ENCODE measurements around the gene TMEM19.
"Not testable (repeated sequence)": the region's sequence is repeated elsewhere in the genome, so short reads cannot be mapped to it uniquely, and the experiment has no call there.

Gene TMEM19

DNA sequence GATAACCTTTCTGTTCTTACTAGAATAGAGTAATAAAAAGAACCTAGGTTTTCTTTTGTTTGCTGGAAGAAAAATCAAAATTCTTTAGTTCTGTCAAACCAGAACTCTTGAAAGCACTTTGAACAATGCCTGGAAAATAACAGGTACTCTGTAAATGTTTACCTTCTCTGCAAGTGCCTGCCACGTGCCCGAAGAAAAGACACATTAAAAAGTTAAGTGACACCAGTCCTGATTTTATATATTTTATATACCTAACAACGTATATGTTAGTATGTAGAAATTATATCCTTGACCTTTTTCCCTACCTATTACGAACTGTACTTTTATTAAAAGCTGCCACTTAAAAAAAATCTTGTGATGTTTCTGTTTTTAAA lies 20.8 kb upstream of the TMEM19 start:
- Histone ChIP-seq H3K9me3 (ENCODE audit: control insufficient read depth, insufficient read depth, low read length) (no peaks in the 10 kb centered on the region), H3K9ac (ENCODE audit: low read depth, low read length) (peak overlapping the region; percentile 92), H3K27me3 (ENCODE audit: control insufficient read depth, insufficient read depth, low read length) (no peaks in the 10 kb centered on the region), H3K4me1 (ENCODE audit: control insufficient read depth, insufficient read depth, low read length) (peaks cover 11% of the 10 kb centered on the region), H3K27ac (ENCODE audit: low read depth, low read length) (no peak overlapping the region), H3K4me3 (ENCODE audit: low read depth, low read length) (peak overlapping the region; percentile 87), H3K36me3 (ENCODE audit: control insufficient read depth, insufficient read depth, low read length) (peaks cover 3% of the 10 kb centered on the region)

DNA sequence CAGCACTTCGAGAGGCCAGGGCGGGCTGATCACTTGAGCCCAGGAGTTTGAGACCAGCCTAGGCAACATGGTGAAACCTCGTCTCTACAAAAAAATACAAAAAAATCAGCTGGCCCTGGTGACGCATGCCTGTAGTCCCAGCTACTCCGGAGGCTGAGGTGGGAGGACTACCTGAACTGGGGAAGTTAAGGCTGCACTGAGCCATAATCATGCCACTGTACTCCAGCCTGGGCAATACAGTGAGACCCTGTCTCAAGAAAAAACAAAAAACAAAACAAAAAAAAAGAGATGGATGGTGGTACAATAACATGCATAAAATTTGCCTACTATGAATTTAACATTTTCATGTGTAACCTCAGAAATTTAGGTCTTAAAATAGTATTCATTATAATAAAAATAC lies 19.6 kb upstream of the TMEM19 start:
- no peaks in the 10 kb centered on the region for H3K36me3 ChIP-seq (ENCODE audit: control insufficient read depth, insufficient read depth, low read length)
- H3K27me3 ChIP-seq (ENCODE audit: control insufficient read depth, insufficient read depth, low read length) = no peaks in the 10 kb centered on the region
- H3K4me1 ChIP-seq (ENCODE audit: control insufficient read depth, insufficient read depth, low read length) = peaks cover 11% of the 10 kb centered on the region
- no peak overlapping the region for H3K4me3 ChIP-seq (ENCODE audit: low read depth, low read length)
- H3K9ac ChIP-seq (ENCODE audit: low read depth, low read length) = no peak overlapping the region
- H3K27ac ChIP-seq (ENCODE audit: low read depth, low read length) = no peak overlapping the region
- H3K9me3 ChIP-seq (ENCODE audit: control insufficient read depth, insufficient read depth, low read length) = no peaks in the 10 kb centered on the region

DNA sequence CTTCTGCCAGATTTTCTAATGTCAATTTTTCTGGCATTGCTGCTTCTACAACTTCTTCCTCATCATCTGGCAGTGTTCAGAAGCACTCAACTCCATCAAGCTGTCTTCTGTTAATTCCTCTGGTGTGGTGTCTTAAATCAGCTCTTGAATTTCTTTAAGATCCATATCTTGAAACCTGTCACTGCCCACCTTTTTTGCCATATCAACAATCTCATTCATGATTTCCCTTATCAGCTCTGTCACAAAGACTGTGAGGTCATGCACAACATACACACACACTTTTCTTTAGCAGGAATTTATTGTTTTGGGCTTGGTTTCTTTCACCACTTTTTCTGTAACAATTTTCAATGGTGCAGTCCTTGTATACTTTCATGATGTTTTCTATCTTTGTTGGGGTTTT lies 14.6 kb upstream of the TMEM19 start:
- H3K27ac ChIP-seq (ENCODE audit: low read depth, low read length) = no peak overlapping the region
- H3K4me1 ChIP-seq (ENCODE audit: control insufficient read depth, insufficient read depth, low read length) = 0 out of 2 replicates have a peak, but pooled peaks cover 5% of the 10 kb centered on the region
- H3K27me3 ChIP-seq (ENCODE audit: control insufficient read depth, insufficient read depth, low read length) = no peaks in the 10 kb centered on the region
- no peaks in the 10 kb centered on the region for H3K9me3 ChIP-seq (ENCODE audit: control insufficient read depth, insufficient read depth, low read length)
- H3K9ac ChIP-seq (ENCODE audit: low read depth, low read length) = no peak overlapping the region
- no peak overlapping the region for H3K4me3 ChIP-seq (ENCODE audit: low read depth, low read length)
- no peaks in the 10 kb centered on the region for H3K36me3 ChIP-seq (ENCODE audit: control insufficient read depth, insufficient read depth, low read length)

DNA sequence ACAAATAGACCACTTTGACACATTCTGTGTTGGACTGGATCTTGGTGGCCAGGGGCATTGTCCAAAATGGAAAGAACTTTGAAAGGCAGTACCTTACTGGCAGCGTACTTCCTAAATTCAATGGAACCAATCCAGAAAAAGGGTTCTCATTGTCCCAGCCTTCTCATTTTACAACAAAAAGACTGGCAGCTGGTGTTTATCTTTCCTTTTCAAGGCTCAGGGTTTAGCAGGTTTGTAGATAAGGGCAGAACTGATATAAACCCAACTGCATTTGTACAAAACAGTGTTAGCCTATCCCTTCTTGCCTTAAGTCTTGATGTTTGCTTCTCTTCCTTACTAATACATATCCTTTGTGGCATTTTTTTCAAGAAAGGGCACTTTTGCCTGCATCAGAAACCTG lies 14.1 kb upstream of the TMEM19 start:
- H3K36me3 ChIP-seq (ENCODE audit: control insufficient read depth, insufficient read depth, low read length) = no peaks in the 10 kb centered on the region
- no peak overlapping the region for H3K4me3 ChIP-seq (ENCODE audit: low read depth, low read length)
- peak overlapping the region; percentile 0 for H3K27ac ChIP-seq (ENCODE audit: low read depth, low read length)
- 0 out of 2 replicates have a peak, but pooled peaks cover 5% of the 10 kb centered on the region for H3K4me1 ChIP-seq (ENCODE audit: control insufficient read depth, insufficient read depth, low read length)
- H3K9ac ChIP-seq (ENCODE audit: low read depth, low read length) = no peak overlapping the region
- H3K9me3 ChIP-seq (ENCODE audit: control insufficient read depth, insufficient read depth, low read length) = no peaks in the 10 kb centered on the region
- H3K27me3 ChIP-seq (ENCODE audit: control insufficient read depth, insufficient read depth, low read length) = no peaks in the 10 kb centered on the region

DNA sequence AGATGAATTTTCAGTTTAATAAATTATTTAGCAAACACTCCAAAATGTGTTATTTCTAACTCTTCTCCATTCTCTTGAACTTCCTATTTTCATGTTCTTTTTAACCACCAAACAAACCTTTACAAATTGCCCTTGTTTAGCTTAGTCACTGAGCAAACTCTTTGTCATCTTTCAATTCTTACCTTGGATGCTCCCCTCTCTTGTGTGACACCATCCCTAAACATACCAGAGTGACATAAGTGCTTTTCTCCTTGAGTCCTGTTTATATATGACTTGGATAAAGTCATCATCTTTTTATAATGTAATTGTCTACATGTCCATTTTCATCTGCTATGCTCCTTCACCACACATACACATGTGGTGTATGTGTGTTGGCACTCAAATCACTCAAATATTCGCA lies 3.4 kb upstream of the TMEM19 start:
- Histone ChIP-seq H3K9ac (ENCODE audit: low read depth, low read length) (no peak overlapping the region), H3K27me3 (ENCODE audit: control insufficient read depth, insufficient read depth, low read length) (no peaks in the 10 kb centered on the region), H3K4me3 (ENCODE audit: low read depth, low read length) (no peak overlapping the region), H3K4me1 (ENCODE audit: control insufficient read depth, insufficient read depth, low read length) (0 out of 2 replicates have a peak, but pooled peaks cover 4% of the 10 kb centered on the region), H3K9me3 (ENCODE audit: control insufficient read depth, insufficient read depth, low read length) (no peaks in the 10 kb centered on the region), H3K27ac (ENCODE audit: low read depth, low read length) (no peak overlapping the region), H3K36me3 (ENCODE audit: control insufficient read depth, insufficient read depth, low read length) (no peaks in the 10 kb centered on the region)

DNA sequence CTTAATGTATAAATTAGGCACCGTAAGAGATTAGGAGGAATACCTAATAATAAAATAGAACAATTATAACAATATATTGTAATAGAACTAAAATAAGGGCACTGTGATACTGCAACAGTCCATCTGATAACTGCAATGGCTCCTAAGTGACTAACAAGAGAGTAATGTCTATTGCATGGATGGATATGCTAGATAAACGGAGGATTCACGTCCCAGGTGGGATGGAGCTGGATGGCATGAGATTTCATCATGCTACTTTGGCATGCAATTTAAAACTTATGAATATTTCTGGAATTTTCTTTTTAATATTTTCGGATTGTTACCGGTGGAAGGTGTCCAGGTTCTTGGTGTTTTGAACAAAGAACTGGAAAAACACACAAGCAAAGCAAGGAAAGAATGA lies 2.2 kb upstream of the TMEM19 start:
- no peak overlapping the region for H3K4me3 ChIP-seq (ENCODE audit: low read depth, low read length)
- no peaks in the 10 kb centered on the region for H3K27me3 ChIP-seq (ENCODE audit: control insufficient read depth, insufficient read depth, low read length)
- no peaks in the 10 kb centered on the region for H3K9me3 ChIP-seq (ENCODE audit: control insufficient read depth, insufficient read depth, low read length)
- no peak overlapping the region for H3K27ac ChIP-seq (ENCODE audit: low read depth, low read length)
- H3K4me1 ChIP-seq (ENCODE audit: control insufficient read depth, insufficient read depth, low read length) = 0 out of 2 replicates have a peak, but pooled peaks cover 9% of the 10 kb centered on the region
- no peaks in the 10 kb centered on the region for H3K36me3 ChIP-seq (ENCODE audit: control insufficient read depth, insufficient read depth, low read length)
- H3K9ac ChIP-seq (ENCODE audit: low read depth, low read length) = no peak overlapping the region

DNA sequence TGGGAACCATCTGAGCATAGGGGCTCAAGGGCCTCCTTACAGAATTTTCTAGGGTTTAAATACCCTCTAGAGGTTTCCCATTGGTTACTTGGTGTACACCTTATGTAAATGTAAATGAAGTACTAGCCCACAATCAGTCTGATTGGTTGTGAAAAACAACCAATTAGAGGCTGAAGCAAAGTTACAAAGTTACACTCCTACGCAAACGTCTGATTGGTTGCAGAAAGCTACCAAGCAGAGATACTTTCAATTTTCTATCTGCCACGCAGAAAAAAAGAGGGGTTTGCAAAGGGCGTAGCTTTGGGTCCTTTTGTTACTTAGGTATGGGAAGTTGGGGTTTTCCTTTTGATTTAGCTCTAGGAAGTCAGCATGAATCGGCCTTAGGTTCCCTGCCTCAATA lies 1.8 kb upstream of the TMEM19 start:
- H3K27me3 ChIP-seq (ENCODE audit: control insufficient read depth, insufficient read depth, low read length) = no peaks in the 10 kb centered on the region
- 0 out of 2 replicates have a peak, but pooled peaks cover 9% of the 10 kb centered on the region for H3K4me1 ChIP-seq (ENCODE audit: control insufficient read depth, insufficient read depth, low read length)
- H3K36me3 ChIP-seq (ENCODE audit: control insufficient read depth, insufficient read depth, low read length) = no peaks in the 10 kb centered on the region
- no peaks in the 10 kb centered on the region for H3K9me3 ChIP-seq (ENCODE audit: control insufficient read depth, insufficient read depth, low read length)
- H3K9ac ChIP-seq (ENCODE audit: low read depth, low read length) = no peak overlapping the region
- H3K27ac ChIP-seq (ENCODE audit: low read depth, low read length) = no peak overlapping the region
- no peak overlapping the region for H3K4me3 ChIP-seq (ENCODE audit: low read depth, low read length)

DNA sequence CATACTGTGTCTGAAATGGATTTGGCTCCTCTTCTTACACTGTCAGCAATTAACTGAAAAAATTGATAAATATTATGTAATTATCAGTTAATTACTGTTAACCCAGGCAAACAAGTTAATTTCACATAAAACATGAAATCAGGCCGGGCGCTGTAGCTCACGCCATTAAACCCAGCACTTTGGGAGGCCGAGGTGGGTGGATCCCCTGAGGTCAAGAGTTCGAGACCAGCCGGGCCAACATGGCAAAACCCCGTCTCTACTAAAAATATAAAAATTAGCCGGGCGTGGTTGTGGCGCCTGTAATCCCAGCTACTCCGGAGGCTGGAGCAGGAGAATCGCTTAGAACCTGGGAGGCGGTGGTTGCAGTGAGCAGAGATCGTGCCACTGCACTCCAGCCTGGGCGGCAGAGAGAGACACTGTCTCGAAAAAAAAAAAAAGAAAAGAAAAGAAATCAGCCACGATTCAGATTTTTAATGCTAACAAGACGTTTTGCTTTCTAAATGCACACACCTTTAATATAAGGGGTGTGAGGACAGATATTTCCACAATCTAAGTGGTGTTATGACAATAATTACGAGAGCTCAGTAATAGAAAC lies 473 bp upstream of the TMEM19 start:
- Histone ChIP-seq H3K4me1 (ENCODE audit: control insufficient read depth, insufficient read depth, low read length) (0 out of 2 replicates have a peak, but pooled peaks cover 9% of the 10 kb centered on the region), H3K27ac (ENCODE audit: low read depth, low read length) (peak overlapping the region; percentile 95), H3K36me3 (ENCODE audit: control insufficient read depth, insufficient read depth, low read length) (no peaks in the 10 kb centered on the region; the same call in 1 of the 2 replicates), H3K9ac (ENCODE audit: low read depth, low read length) (peak overlapping the region; percentile 78), H3K27me3 (ENCODE audit: control insufficient read depth, insufficient read depth, low read length) (no peaks in the 10 kb centered on the region), H3K9me3 (ENCODE audit: control insufficient read depth, insufficient read depth, low read length) (no peaks in the 10 kb centered on the region), H3K4me3 (ENCODE audit: low read depth, low read length) (peak overlapping the region; percentile 97)

DNA sequence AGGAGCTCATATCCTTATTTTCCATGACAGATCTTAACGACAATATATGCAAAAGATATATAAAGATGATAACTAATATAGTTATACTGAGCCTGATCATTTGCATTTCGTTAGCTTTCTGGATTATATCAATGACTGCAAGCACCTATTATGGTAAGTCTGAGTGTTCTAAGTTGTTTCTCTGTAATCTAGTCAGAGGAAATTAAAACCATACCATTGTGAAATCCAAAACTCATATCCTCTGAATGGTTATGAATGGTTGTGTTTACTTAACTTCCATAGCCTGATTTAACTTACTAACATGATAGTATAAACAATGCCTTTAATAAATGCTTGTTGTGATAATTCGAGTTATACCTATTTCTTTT lies 760 bp downstream of the TMEM19 start:
- H3K9me3 ChIP-seq (ENCODE audit: control insufficient read depth, insufficient read depth, low read length) = no peaks in the 10 kb centered on the region
- H3K27ac ChIP-seq (ENCODE audit: low read depth, low read length) = peak overlapping the region; percentile 16
- peak overlapping the region; percentile 97 for H3K4me3 ChIP-seq (ENCODE audit: low read depth, low read length)
- H3K4me1 ChIP-seq (ENCODE audit: control insufficient read depth, insufficient read depth, low read length) = 0 out of 2 replicates have a peak, but pooled peaks cover 9% of the 10 kb centered on the region
- no peaks in the 10 kb centered on the region; the same call in 1 of the 2 replicates for H3K36me3 ChIP-seq (ENCODE audit: control insufficient read depth, insufficient read depth, low read length)
- H3K9ac ChIP-seq (ENCODE audit: low read depth, low read length) = peak overlapping the region; percentile 78; the same call in 1 of the 2 replicates
- H3K27me3 ChIP-seq (ENCODE audit: control insufficient read depth, insufficient read depth, low read length) = no peaks in the 10 kb centered on the region

DNA sequence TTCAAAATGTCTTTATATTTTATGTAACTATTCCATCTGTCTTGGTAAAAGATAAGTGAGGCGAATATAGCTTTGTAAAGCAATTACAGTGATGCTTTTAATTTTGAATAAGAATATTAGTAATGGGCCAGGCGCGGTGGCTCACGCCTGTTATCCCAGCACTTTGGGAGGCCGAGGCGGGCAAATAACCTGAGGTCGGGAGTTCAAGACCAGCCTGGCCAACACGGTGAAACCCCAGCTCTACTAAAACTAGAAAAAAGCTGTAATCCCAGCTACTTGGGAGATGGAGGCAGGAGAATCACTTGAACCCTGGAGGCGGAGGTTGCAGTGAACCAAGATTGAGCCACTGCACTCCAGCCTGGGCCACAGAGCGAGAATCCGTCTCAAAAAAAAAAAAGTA lies 1.3 kb downstream of the TMEM19 start:
- H3K9me3 ChIP-seq (ENCODE audit: control insufficient read depth, insufficient read depth, low read length); H3K4me1 ChIP-seq (ENCODE audit: control insufficient read depth, insufficient read depth, low read length); H3K27me3 ChIP-seq (ENCODE audit: control insufficient read depth, insufficient read depth, low read length); H3K9ac ChIP-seq (ENCODE audit: low read depth, low read length); H3K36me3 ChIP-seq (ENCODE audit: control insufficient read depth, insufficient read depth, low read length); H3K27ac ChIP-seq (ENCODE audit: low read depth, low read length): not testable (repeated sequence)
- peak overlapping the region; percentile 97 for H3K4me3 ChIP-seq (ENCODE audit: low read depth, low read length)

DNA sequence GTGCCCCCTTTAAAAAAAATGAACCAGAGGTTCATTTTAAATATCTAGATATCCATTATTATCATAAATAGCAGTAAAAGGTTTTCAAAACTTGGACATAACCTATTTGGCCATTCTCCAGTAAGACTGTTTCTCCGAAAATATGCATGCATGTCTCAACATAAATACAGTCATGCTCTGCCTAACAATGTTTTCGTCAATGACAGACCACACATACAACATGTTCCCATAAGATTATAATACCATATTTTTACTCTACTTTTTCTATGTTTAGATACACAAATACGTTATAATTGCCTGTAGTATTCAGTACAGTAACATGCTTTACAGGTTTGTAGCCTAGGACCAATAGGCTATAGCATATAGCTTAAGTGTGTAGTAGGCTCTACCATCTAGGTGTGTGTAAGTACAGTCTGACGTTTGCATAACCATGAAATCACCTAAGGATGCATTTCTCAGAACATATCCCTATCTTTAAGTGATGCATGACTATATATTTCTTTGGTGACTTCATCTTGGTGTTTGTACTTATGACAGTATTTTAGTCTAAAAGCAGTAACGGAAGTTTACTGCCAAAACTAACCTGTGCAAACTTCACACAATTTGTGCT lies 3.2 kb downstream of the TMEM19 start:
- Histone ChIP-seq H3K4me1 (ENCODE audit: control insufficient read depth, insufficient read depth, low read length) (0 out of 2 replicates have a peak, but pooled peaks cover 9% of the 10 kb centered on the region), H3K9ac (ENCODE audit: low read depth, low read length) (no peak overlapping the region), H3K27me3 (ENCODE audit: control insufficient read depth, insufficient read depth, low read length) (no peaks in the 10 kb centered on the region), H3K4me3 (ENCODE audit: low read depth, low read length) (no peak overlapping the region), H3K9me3 (ENCODE audit: control insufficient read depth, insufficient read depth, low read length) (no peaks in the 10 kb centered on the region), H3K36me3 (ENCODE audit: control insufficient read depth, insufficient read depth, low read length) (no peaks in the 10 kb centered on the region; the same call in 1 of the 2 replicates), H3K27ac (ENCODE audit: low read depth, low read length) (no peak overlapping the region)

Measured in HUES48 (cell line).